Suprapubic skin (tissue), 4 donors: ENCODE results near the gene PEPD. TPM values are rescaled to one million over a fixed set of nuclear protein-coding genes. Genes with fewer than 3 reads are reported as not detected.

Source experiments
- DNase-seq, 2 donors: peaks; one replicate each; pipeline ENCODE4 v3.0.0-alpha.2; 2019; ENCODE audit warnings: low spot score in 2 of 2
- H3K27ac ChIP-seq: fragments of 200-600 bp; sonication (generic); one replicate; pipeline ENCODE4 v1.5.1; 2019
- H3K27me3 ChIP-seq: fragments of 200-600 bp; sonication (generic); one replicate; pipeline ENCODE4 v1.5.1; 2019
- H3K36me3 ChIP-seq: fragments of 200-600 bp; sonication (generic); one replicate; pipeline ENCODE4 v1.5.1; 2019
- H3K4me1 ChIP-seq: fragments of 200-600 bp; sonication (generic); one replicate; pipeline ENCODE4 v1.5.1; 2019
- H3K4me3 ChIP-seq: fragments of 200-600 bp; sonication (generic); one replicate; pipeline ENCODE4 v1.5.1; 2019; ENCODE audit warnings: mild to moderate bottlenecking
- H3K9me3 ChIP-seq: fragments of 200-600 bp; sonication (generic); one replicate; pipeline ENCODE4 v1.5.1; 2019
- EP300 ChIP-seq: sonication (generic); formaldehyde crosslinking; IDR thresholded peaks from one replicate; pipeline ENCODE4 v1.6.1; 2017; ENCODE audit warnings: antibody characterized with exemption
- POLR2A ChIP-seq, 2 donors: fragments of 450-650 bp; IDR thresholded peaks; one replicate each; pipeline ENCODE4 v1.6.1; 2017; ENCODE audit warnings: antibody characterized with exemption in 2 of 2, mild to moderate bottlenecking in 2 of 2, moderate library complexity in 2 of 2
- POLR2AphosphoS5 ChIP-seq, 3 donors: sonication (generic); formaldehyde crosslinking; IDR thresholded peaks; one replicate each; pipeline ENCODE4 v1.6.1; 2017; ENCODE audit warnings: antibody characterized with exemption in 3 of 3
- WGBS: methylation state at CpG from one replicate; pipeline ENCODE4 v1.1.5; 2018; 5-methylcytosine and 5-hydroxymethylcytosine counted together
- total RNA-seq, 4 donors: library from RNA; depleted of rRNA; stranded (reverse); fragments of >200 nt; gene quantifications; one replicate each; pipeline ENCODE4 v1.1.0, GENCODE V29; 2016
- TF ChIP-seq, protein P1 (sequence below), 2 donors: fragments of 200-600 bp in 1 of 2; fragments of 450-650 bp in 1 of 2; sonication (generic) in 1 of 2; IDR thresholded peaks; one replicate each; pipeline ENCODE4 v1.5.1; 2016 to 2019; ENCODE audit warnings: antibody characterized with exemption in 2 of 2, mild to moderate bottlenecking in 1 of 2, moderate library complexity in 1 of 2

PEPD gene
- total RNA-seq, 4 donors from 2014 or later: 35.2 to 73.8 (median 55.9) TPM

DNA sequence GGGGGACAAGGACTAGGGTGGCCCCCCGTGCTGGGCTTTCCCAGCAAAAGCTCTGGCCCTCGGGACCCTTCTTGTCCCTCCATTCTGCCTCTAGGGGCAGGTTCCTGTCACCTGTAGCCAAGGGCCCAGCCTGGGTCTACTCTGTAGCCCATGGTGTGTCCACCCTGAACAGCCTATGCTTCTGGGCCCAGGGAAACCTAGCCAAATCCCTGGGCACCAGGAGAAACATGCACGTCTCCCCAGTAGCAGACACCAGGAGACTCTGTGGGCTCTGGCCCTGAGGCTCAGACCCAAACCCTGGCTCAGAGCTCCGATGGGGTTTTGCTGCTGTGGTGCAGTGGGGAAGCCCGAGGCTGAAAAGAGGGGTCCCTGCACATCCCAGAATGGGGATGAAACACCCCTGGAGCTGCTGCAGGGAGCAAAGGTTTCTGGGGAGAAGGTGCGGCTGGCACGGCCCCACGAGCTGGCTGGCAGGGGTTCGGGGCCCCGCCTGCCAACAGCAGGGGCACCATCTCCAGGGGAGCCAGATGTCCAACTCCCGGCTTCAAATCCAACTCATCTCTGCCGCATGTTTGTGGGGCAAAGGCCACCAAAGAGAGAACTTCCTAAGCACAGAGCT lies 129.9 kb downstream of the PEPD start:
- Histone ChIP-seq H3K9me3 (no peaks in the 10 kb centered on the region), H3K36me3 (peaks cover 12% of the 10 kb centered on the region), H3K27ac (no peak overlapping the region), H3K4me3 (no peak overlapping the region), H3K27me3 (no peaks in the 10 kb centered on the region), H3K4me1 (peaks cover 90% of the 10 kb centered on the region)
- 60% methylated on average over 2 of the region's 12 CpGs for WGBS
- peak in 1 of 2 donors; percentile 52 for DNase-seq
- TF ChIP-seq, protein P1, sequence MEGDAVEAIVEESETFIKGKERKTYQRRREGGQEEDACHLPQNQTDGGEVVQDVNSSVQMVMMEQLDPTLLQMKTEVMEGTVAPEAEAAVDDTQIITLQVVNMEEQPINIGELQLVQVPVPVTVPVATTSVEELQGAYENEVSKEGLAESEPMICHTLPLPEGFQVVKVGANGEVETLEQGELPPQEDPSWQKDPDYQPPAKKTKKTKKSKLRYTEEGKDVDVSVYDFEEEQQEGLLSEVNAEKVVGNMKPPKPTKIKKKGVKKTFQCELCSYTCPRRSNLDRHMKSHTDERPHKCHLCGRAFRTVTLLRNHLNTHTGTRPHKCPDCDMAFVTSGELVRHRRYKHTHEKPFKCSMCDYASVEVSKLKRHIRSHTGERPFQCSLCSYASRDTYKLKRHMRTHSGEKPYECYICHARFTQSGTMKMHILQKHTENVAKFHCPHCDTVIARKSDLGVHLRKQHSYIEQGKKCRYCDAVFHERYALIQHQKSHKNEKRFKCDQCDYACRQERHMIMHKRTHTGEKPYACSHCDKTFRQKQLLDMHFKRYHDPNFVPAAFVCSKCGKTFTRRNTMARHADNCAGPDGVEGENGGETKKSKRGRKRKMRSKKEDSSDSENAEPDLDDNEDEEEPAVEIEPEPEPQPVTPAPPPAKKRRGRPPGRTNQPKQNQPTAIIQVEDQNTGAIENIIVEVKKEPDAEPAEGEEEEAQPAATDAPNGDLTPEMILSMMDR (IDR thresholded peaks at IDR 0.05): no peak
- TF ChIP-seq POLR2A (IDR thresholded peaks at IDR 0.05): no peak
- TF ChIP-seq POLR2AphosphoS5 (IDR thresholded peaks at IDR 0.05): no peak
- TF ChIP-seq EP300: no peak

DNA sequence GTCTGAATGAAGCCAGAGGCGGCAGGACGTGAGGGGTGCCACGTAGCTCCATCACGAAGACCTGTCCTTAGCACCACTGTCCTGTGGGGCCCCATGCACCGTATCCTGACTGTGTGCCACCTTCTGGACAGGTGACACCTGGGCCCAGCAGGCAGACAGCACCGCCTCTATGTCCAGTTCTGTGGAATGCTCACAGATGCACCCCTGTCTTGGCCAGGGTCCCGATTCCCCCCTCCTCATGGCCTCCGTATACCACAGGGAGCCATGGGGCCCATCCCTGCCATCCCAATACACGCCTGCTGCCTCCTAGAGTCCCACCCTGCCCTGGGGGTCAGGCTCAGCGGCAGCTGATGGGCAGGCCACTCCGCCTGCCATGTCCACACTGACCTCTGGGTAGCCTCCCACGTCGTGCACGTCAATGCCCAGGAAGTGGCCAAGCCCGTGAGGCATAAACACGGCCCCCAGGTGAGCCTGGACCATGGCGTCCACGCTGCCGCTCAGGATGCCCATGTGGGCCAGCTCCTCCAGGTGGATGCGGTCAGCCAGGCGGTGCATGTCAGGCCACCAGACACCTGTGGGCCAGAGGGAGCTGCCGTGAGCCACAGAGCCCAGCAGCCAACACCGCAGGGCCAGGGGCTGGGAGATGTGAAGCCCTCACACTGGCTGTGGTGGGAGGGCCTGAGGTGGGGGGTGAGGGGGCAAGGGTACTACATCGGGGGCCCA lies 130.5 kb downstream of the PEPD start:
- H3K4me3 ChIP-seq: no peak overlapping the region
- TF ChIP-seq EP300 (no peak), POLR2A (IDR thresholded peaks at IDR 0.05) (no peak), POLR2AphosphoS5 (IDR thresholded peaks at IDR 0.05) (no peak)
- TF ChIP-seq, protein P1 (IDR thresholded peaks at IDR 0.05): no peak
- no peaks in the 10 kb centered on the region for H3K27me3 ChIP-seq
- no peaks in the 10 kb centered on the region for H3K9me3 ChIP-seq
- H3K27ac ChIP-seq: no peak overlapping the region
- H3K36me3 ChIP-seq: peaks cover 13% of the 10 kb centered on the region
- 78% methylated on average over 19 of the region's 24 CpGs for WGBS
- DNase-seq: peak in 1 of 2 donors; percentile 70
- H3K4me1 ChIP-seq: peaks cover 92% of the 10 kb centered on the region

DNA sequence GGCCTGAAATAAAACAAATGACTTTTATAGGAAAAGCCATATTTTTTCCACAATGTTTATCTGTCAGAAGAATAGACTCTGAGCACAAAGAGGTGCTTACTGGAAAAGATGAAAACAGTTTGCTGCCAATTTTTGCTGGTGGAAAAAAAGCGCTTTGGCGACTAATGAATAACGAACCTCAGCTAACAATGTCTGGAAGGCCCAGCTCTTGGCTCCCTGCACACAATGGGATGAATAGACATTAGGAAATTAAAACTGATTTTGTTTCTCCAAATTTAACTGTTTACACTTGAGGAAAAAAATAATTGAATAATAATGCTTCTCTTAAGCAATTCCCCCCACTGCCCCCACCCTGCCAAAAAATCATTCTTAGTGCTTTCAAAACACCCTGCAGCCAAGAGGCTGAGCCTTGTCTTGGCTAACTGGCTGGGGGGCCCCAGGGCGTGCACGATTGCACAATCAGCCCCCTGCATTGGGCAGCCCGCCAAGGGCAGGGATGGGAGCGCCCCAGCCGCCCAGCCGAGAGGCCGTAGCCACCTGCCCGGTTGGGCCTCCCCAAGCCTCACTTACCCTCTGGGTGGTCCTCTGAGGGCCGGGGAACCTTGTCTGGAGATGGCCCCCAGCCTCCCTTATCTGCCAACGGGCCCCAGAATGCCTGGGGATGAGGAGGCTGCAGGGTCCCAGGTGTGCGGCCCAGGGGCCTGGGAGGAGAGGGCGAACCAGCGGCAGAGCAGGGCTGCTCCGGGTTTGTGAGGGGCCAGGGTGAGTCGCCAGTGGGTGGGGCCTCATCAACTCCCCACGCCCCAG lies 131.3 kb downstream of the PEPD start:
- Histone ChIP-seq H3K27ac (peak overlapping the region; percentile 76), H3K27me3 (no peaks in the 10 kb centered on the region), H3K9me3 (no peaks in the 10 kb centered on the region), H3K36me3 (peaks cover 13% of the 10 kb centered on the region), H3K4me3 (no peak overlapping the region), H3K4me1 (peaks cover 90% of the 10 kb centered on the region)
- peak in 1 of 2 donors; percentile 84 for DNase-seq
- 29% methylated on average over 11 of the region's 19 CpGs for WGBS
- no peak for TF ChIP-seq POLR2A (IDR thresholded peaks at IDR 0.05)
- peak in 2 of 3 donors; percentile 31 to 76 for TF ChIP-seq POLR2AphosphoS5 (IDR thresholded peaks at IDR 0.05)

DNA sequence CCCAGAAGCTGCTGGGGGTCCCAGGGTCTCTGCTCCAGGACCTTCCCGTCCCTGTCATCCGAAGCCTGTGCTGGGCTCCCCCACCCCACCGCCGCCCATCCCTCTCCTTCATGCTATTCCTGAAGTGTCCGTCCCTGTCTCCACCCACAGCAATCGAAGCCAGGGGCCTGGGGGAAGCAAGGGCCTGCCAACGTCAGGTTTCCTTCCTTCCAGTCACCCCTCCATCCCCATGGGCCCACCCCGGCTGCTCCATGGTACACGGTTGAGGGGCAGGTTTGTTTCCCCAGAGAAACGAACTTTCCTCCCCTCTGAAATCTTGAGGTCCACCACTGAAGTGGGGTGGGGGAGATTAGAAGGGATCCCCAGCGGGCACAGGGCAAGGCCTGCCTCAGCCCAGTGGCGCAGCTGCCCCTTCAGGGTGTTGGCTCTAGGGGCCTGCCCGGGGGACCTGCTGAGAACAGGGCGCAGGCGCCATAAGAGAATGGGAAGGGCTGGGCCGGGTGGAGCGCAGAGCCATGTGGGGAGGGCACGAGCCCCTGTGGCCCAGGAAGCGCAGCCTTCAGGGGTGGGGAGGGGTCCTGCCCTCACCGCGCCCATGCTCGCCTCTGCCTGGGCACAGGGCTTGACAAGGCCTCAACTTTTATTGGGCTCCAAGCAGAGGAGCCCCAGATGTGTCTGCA lies 132.0 kb downstream of the PEPD start:
- Histone ChIP-seq H3K4me3 (no peak overlapping the region), H3K27me3 (no peaks in the 10 kb centered on the region), H3K36me3 (peaks cover 13% of the 10 kb centered on the region), H3K27ac (peak overlapping the region; percentile 76), H3K9me3 (no peaks in the 10 kb centered on the region), H3K4me1 (peaks cover 83% of the 10 kb centered on the region)
- TF ChIP-seq POLR2A (IDR thresholded peaks at IDR 0.05) (no peak), POLR2AphosphoS5 (IDR thresholded peaks at IDR 0.05) (no peak), EP300 (no peak)
- TF ChIP-seq, protein P1 (IDR thresholded peaks at IDR 0.05): no peak
- peak; percentile 67 to 79 for DNase-seq
- WGBS: 39% methylated on average over 9 of the region's 22 CpGs

DNA sequence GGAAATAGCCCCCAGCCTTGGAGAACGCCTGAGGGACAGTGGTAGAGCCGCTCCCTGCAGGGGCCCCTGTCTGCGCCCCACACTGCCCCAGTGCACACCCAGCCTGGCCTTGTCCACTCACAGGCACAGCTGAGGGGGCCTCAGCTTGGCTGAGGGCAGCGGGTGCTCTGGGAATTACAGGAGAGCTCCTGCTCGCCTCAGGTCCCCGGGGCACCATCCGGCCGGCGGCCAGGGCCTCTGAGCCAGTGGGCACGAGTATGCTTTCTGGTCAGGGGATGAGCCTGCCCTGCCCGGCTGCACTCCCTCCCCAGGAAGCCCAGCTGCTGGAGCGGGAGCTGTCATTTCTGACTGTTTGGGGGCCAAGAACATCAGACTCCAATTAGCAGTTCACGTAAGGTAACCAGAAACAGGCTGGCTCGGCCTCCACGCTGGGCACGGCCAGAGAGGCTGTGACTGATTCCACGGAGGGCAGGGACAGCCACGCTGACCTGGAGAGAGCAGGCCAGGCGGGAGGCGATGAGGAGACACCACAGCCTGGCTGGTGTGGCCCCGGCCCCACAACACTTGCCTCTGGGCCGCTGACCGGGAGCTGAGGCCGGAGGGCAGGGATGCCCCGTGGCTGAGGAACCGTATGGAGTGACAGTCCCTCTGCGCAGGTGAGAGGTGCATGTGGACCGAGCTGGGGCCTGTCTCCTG lies 132.7 kb downstream of the PEPD start:
- WGBS: 39% methylated on average over 7 of the region's 28 CpGs
- peaks cover 76% of the 10 kb centered on the region for H3K4me1 ChIP-seq
- H3K27ac ChIP-seq: peak overlapping the region; percentile 76
- no peaks in the 10 kb centered on the region for H3K9me3 ChIP-seq
- H3K27me3 ChIP-seq: no peaks in the 10 kb centered on the region
- TF ChIP-seq POLR2AphosphoS5 (IDR thresholded peaks at IDR 0.05): no peak
- TF ChIP-seq POLR2A (IDR thresholded peaks at IDR 0.05): no peak
- no peak for TF ChIP-seq EP300
- TF ChIP-seq, protein P1 (IDR thresholded peaks at IDR 0.05): no peak
- H3K36me3 ChIP-seq: peaks cover 15% of the 10 kb centered on the region
- no peak overlapping the region for H3K4me3 ChIP-seq
- peak; percentile 70 to 82 for DNase-seq
